Bronchial epithelial cell (primary cell): ENCODE measurements around the gene CFAP97. TPM values are rescaled to one million over a fixed set of nuclear protein-coding genes. Genes with fewer than 3 reads are reported as not detected.

ENCODE experiments used
- DNase-seq: peaks from one replicate; pipeline ENCODE4 v3.0.0-alpha.2; 2010; ENCODE audit warnings: low read depth
- FAIRE-seq: peaks from 2 replicates; lab custom pipeline; 2011; peaks lifted over from hg19 to GRCh38; lab: Jason Lieb, UNC
- H3K27me3 ChIP-seq: 2 replicates; pipeline ENCODE4 v1.5.1; 2011; ENCODE audit warnings: low read length; ENCODE audit not compliant: control insufficient read depth, insufficient read depth
- H3K36me3 ChIP-seq: 2 replicates; pipeline ENCODE4 v1.5.1; 2011; ENCODE audit warnings: low read length; ENCODE audit not compliant: control insufficient read depth, insufficient read depth
- H3K4me3 ChIP-seq: 2 replicates; pipeline ENCODE4 v1.5.1; 2011; ENCODE audit warnings: mild to moderate bottlenecking, low read depth, low read length, control low read depth
- CTCF ChIP-seq: IDR thresholded peaks from 2 replicates; pipeline ENCODE4 v1.5.1; 2011; ENCODE audit warnings: mild to moderate bottlenecking, moderate library complexity, low read length, control low read depth, inconsistent platforms; ENCODE audit not compliant: insufficient read depth, severe bottlenecking
- total RNA-seq: library from RNA; depleted of rRNA; stranded (reverse); fragments of >200 nt; gene quantifications from 2 replicates; pipeline ENCODE4 v1.2.1, GENCODE V29; 2014

CFAP97 gene
- total RNA-seq, 1 donor from 2014 or later = 32.9 TPM

- Histone ChIP-seq H3K36me3 (no peaks in the 10 kb centered on the region), H3K27me3 (no peaks in the 10 kb centered on the region), H3K4me3 (no peak overlapping the region)
- FAIRE-seq (no peak), DNase-seq (peak; percentile 94)
- no peak for TF ChIP-seq CTCF
These were observed 91.7 kb downstream of the CFAP97 start for GRCh38 chr4:185112104-185112503.

DNA sequence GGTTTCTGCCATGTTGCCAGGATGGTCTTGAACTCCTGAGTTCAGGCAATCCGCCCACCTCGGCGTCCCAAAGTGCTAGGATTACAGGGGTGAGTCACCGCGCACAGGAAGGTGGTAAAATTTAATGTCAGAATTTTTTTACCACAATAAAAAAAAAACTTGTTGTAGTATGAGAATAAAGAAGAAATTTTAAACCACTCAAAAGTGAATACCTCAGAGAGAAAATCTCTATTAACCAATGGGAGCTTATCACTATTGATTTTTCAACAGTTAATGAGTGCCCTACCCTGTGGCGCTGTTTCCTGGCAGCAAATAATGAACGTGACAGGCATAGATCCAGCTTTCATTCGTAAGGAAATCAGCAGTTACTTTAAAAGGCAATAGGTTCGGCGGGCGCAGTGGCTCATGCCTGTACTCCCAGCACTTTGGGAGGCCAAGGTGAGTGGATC, 93.4 kb downstream of the CFAP97 start:
- Histone ChIP-seq H3K27me3 (no peaks in the 10 kb centered on the region), H3K36me3 (no peaks in the 10 kb centered on the region), H3K4me3 (no peak overlapping the region)
- TF ChIP-seq CTCF = no peak
- DNase-seq = peak; percentile 32
- FAIRE-seq = no peak

GRCh38 chr4:185109736-185110135, 94.1 kb downstream of the CFAP97 start:
- Histone ChIP-seq H3K36me3 (no peaks in the 10 kb centered on the region), H3K27me3 (no peaks in the 10 kb centered on the region), H3K4me3 (no peak overlapping the region)
- TF ChIP-seq CTCF = no peak
- FAIRE-seq (no peak), DNase-seq (no peak)

Other genes with a start within 250 kb of the CFAP97 start
- gene HELT, start 185.5 kb downstream of the CFAP97 start, total RNA-seq = not detected in 2 replicates
- gene SLC25A4, start 60.7 kb downstream of the CFAP97 start, total RNA-seq = 16.9 and 20.0 TPM in 2 replicates
- 14.3 and 18.4 TPM in 2 replicates for gene SNX25, start 5.6 kb upstream of the CFAP97 start, total RNA-seq
- 0.53 and 0.64 TPM in 2 replicates for gene LRP2BP, start 191.9 kb upstream of the CFAP97 start, total RNA-seq
- 8.4 and 8.6 TPM in 2 replicates for gene ANKRD37, start 192.8 kb upstream of the CFAP97 start, total RNA-seq
- 27.4 and 29.2 TPM in 2 replicates for gene UFSP2, start 222.0 kb upstream of the CFAP97 start, total RNA-seq